Measurements from ENCODE around the gene RPS15. TPM values are rescaled to one million over a fixed set of nuclear protein-coding genes. Genes with fewer than 3 reads are reported as not detected.

The RPS15 gene
- total and polyA plus RNA-seq, 9 of the 15 experiments (the other 6 are each of a cell fraction or from before 2014, with no cell fraction given) = 605 to 2,791 (median 957) TPM

DNA sequence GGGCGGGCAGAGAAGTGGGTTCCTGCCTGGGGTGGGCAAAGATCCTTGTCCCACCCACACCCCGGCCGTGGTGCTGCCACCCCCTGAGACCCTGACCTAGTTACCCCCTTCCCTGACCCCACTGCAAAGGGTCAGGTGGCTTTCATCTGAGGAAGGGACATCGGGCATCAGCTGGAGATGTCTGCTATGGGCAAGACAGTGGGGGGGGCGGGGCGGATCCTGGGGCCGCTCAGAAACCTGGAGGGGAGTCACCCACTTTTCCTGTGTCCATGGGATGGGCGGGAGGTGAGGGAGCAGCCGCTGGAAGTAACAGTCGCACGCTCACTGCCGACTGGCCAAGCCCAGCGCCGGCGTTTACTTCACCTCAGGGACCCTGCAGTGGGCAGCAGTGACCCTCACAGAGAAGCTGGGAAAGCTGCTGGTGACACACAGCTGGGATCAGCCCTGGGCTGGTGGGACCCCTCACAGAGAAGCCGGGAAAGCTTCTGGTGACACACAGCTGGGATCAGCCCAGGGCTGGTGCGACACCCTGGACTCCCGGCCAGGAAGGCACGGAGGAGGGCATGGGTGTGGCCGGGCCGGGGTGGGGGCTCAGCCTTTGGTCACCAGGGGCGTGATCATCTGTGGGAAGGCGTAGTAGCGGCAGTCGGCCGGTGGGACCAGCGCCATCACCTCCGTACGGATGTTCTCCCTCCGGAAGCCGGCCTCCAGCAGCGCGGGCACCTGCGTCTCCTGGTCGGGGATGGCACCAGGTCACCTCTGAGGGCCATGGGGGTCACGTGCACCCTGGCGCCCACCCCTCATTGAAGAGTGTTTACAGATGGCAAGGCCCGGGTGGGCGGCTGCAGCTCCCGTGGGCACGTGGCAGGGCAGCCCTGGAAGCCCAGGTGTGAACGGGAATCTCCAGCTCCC lies 41.2 kb upstream of the RPS15 start (continued):
- TF ChIP-seq, protein P1, sequence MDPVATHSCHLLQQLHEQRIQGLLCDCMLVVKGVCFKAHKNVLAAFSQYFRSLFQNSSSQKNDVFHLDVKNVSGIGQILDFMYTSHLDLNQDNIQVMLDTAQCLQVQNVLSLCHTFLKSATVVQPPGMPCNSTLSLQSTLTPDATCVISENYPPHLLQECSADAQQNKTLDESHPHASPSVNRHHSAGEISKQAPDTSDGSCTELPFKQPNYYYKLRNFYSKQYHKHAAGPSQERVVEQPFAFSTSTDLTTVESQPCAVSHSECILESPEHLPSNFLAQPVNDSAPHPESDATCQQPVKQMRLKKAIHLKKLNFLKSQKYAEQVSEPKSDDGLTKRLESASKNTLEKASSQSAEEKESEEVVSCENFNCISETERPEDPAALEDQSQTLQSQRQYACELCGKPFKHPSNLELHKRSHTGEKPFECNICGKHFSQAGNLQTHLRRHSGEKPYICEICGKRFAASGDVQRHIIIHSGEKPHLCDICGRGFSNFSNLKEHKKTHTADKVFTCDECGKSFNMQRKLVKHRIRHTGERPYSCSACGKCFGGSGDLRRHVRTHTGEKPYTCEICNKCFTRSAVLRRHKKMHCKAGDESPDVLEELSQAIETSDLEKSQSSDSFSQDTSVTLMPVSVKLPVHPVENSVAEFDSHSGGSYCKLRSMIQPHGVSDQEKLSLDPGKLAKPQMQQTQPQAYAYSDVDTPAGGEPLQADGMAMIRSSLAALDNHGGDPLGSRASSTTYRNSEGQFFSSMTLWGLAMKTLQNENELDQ (CRISPR knock-in tag; IDR thresholded peaks at IDR 0.05; ENCODE audit: borderline replicate concordance) = no peak
- TF ChIP-seq FIP1L1 (IDR thresholded peaks at IDR 0.05; ENCODE audit: low read depth, low read length, poor library complexity, severe bottlenecking) (peak; percentile 60), PHF21A (IDR thresholded peaks at IDR 0.05; ENCODE audit: borderline replicate concordance, low read depth) (no peak)

DNA sequence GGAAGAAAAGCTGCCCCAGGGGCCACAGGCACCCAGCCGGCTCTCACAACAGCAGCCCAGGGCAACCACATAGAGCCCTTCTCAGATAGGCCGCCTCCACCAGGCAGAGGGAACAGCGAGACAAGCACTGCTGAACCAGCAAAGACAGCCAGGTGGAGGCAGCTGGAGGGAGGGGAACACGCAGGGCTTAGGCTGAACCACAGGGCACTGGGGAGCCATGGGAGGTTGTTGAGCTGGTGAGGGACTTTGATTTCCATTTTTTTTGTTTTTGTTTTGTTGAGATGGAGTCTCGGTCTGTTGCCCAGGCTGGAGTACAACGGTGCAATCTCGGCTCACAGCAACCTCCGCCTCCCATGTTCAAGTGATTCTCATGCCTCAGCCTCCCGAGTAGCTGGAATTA lies 40.4 kb upstream of the RPS15 start:
- POLR2A ChIA-PET = interaction anchor here (0.6 to 1.9 kb wide), 5 partner anchors 12 to 607 kb away, joined by 3 to 6 read pairs (median 3); partner anchors contain the start of genes CIRBP and PLK5
- 79% methylated on average over 7 of the region's 9 CpGs for WGBS (ENCODE audit: insufficient coverage, low coverage, missing lambda C conversion rate)
- H3K79me2 ChIP-seq (ENCODE audit: control insufficient read depth, insufficient read depth, low read length) = peaks cover 12% of the 10 kb centered on the region
- no peak overlapping the region for H2AFZ ChIP-seq (ENCODE audit: low read depth, low read length)
- no peaks in the 10 kb centered on the region for H3K27me3 ChIP-seq (ENCODE audit: control insufficient read depth in 2 of 2, insufficient read depth in 2 of 2, low read length in 2 of 2)
- in situ Hi-C loops (cut with MboI) (no loop called here), intact Hi-C loops (cut with micrococcal nuclease) (no loop called here)
- no peak overlapping the region for H3K4me2 ChIP-seq (ENCODE audit: insufficient read depth, low read length)
- no peak overlapping the region for H3K27ac ChIP-seq (ENCODE audit: extremely low read depth, low read depth, low read length)
- no peaks in the 10 kb centered on the region for H3K9me3 ChIP-seq (replicated peaks; ENCODE audit: control insufficient read depth, insufficient read depth, low read depth, low read length)
- DNase-seq (ENCODE audit: extremely low read depth in 1 of 4, low spot score in 3 of 4) = no peak
- H3K4me3 ChIP-seq = no peak overlapping the region
- H3K36me3 ChIP-seq (ENCODE audit: control insufficient read depth, insufficient read depth, low read length) = peaks cover 37% of the 10 kb centered on the region; the same call in 1 of the 3 replicates
- H4K20me1 ChIP-seq (replicated peaks; ENCODE audit: control insufficient read depth, insufficient read depth, low read length) = peaks cover 7% of the 10 kb centered on the region; the same call in 1 of the 2 replicates
- CTCF ChIA-PET (ENCODE audit: low intra/inter-chr PET ratio) = interaction anchor here (0.5 kb wide), 1 partner anchor 199 kb away, joined by 9 read pairs; no protein-coding TSS in a partner anchor
- ATAC-seq = no peak
- peaks cover 5 to 88% of the 10 kb centered on the region in 2 experiments; a peak in 3 of 5 replicates for H3K4me1 ChIP-seq (replicated peaks in 1 of 2; ENCODE audit: control insufficient read depth in 2 of 2, insufficient read depth in 2 of 2, low read length in 2 of 2)
- BruUV-seq (replicated peaks) = TSS peak; percentile 44
- H3K9ac ChIP-seq (ENCODE audit: insufficient read depth in 1 of 2, low read depth in 2 of 2, low read length in 2 of 2) = no peak overlapping the region; a peak in 1 of 4 replicates
- FAIRE-seq = no peak
- H3K9me1 ChIP-seq (ENCODE audit: control insufficient read depth, insufficient read depth, low read length) = no peaks in the 10 kb centered on the region
- TF ChIP-seq HMGN3 (IDR thresholded peaks at IDR 0.05; ENCODE audit: borderline replicate concordance, extremely low read depth, insufficient read length, low read depth, low read length) (peak; percentile 1), PHF20 (IDR thresholded peaks at IDR 0.05; ENCODE audit: partially characterized antibody) (peak; percentile 68), CHD4 (IDR thresholded peaks at IDR 0.05; ENCODE audit: insufficient read depth, insufficient replicate concordance, low read depth, low read length, poor library complexity, severe bottlenecking) (peak; percentile 61), HDAC2 (IDR thresholded peaks at IDR 0.05) (peak; percentile 73; the same call in 1 of the 2 replicates), NFE2 (IDR thresholded peaks at IDR 0.05; ENCODE audit: low read depth) (no peak), ARID2 (IDR thresholded peaks at IDR 0.05) (no peak)
- TF ChIP-seq, protein P2, sequence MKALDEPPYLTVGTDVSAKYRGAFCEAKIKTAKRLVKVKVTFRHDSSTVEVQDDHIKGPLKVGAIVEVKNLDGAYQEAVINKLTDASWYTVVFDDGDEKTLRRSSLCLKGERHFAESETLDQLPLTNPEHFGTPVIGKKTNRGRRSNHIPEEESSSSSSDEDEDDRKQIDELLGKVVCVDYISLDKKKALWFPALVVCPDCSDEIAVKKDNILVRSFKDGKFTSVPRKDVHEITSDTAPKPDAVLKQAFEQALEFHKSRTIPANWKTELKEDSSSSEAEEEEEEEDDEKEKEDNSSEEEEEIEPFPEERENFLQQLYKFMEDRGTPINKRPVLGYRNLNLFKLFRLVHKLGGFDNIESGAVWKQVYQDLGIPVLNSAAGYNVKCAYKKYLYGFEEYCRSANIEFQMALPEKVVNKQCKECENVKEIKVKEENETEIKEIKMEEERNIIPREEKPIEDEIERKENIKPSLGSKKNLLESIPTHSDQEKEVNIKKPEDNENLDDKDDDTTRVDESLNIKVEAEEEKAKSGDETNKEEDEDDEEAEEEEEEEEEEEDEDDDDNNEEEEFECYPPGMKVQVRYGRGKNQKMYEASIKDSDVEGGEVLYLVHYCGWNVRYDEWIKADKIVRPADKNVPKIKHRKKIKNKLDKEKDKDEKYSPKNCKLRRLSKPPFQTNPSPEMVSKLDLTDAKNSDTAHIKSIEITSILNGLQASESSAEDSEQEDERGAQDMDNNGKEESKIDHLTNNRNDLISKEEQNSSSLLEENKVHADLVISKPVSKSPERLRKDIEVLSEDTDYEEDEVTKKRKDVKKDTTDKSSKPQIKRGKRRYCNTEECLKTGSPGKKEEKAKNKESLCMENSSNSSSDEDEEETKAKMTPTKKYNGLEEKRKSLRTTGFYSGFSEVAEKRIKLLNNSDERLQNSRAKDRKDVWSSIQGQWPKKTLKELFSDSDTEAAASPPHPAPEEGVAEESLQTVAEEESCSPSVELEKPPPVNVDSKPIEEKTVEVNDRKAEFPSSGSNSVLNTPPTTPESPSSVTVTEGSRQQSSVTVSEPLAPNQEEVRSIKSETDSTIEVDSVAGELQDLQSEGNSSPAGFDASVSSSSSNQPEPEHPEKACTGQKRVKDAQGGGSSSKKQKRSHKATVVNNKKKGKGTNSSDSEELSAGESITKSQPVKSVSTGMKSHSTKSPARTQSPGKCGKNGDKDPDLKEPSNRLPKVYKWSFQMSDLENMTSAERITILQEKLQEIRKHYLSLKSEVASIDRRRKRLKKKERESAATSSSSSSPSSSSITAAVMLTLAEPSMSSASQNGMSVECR (CRISPR knock-in tag; IDR thresholded peaks at IDR 0.05) = 0 out of 2 replicates have a peak, but pooled peaks have one; percentile 40
- TF ChIP-seq, protein P3, sequence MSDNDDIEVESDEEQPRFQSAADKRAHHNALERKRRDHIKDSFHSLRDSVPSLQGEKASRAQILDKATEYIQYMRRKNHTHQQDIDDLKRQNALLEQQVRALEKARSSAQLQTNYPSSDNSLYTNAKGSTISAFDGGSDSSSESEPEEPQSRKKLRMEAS (CRISPR knock-in tag; IDR thresholded peaks at IDR 0.05) = 0 out of 2 replicates have a peak, but pooled peaks have one; percentile 11

All from K562 (cell line).